Activated CD8-positive, alpha-beta memory T cell treated with anti-CD3 and anti-CD28 coated beads, Interleukin-2, amount 10 ng/mL, durations not matched to agents 7 days and 5 days (primary cell): ENCODE measurements around the gene STMN3. TPM values are rescaled to one million over a fixed set of nuclear protein-coding genes. Genes with fewer than 3 reads are reported as not detected.

Experiments
- ATAC-seq: fragments of 150-1000 bp; cut with Tn5 transposase; one replicate; pipeline ENCODE4 v1.10.0; 2021; ENCODE audit warnings: moderate library complexity
- CTCF ChIA-PET: fragments of 350-600 bp; sonication (Branson Sonifier 250); formaldehyde crosslinking; loops from one replicate; lab custom pipeline; 2021; ENCODE audit warnings: antibody characterized with exemption; lab: Charles Lee
- DNase-seq: peaks from one replicate; pipeline ENCODE4 v3.0.0-alpha.2; 2020
- H3K27ac Mint-ChIP-seq: one replicate; pipeline ENCODE4 v1.8.0; 2021; ENCODE audit warnings: mild to moderate bottlenecking, mixed read lengths
- H3K27me3 Mint-ChIP-seq: one replicate; pipeline ENCODE4 v1.8.0; 2021; ENCODE audit warnings: mixed read lengths
- H3K36me3 Mint-ChIP-seq: one replicate; pipeline ENCODE4 v1.8.0; 2021; ENCODE audit warnings: mild to moderate bottlenecking, mixed read lengths
- H3K4me1 Mint-ChIP-seq: one replicate; pipeline ENCODE4 v1.8.0; 2021; ENCODE audit warnings: mixed read lengths
- H3K4me3 Mint-ChIP-seq: one replicate; pipeline ENCODE4 v1.8.0; 2021; ENCODE audit warnings: mild to moderate bottlenecking, moderate library complexity, mixed read lengths
- H3K9me3 Mint-ChIP-seq: one replicate; pipeline ENCODE4 v1.8.0; 2022; ENCODE audit warnings: low read depth, mixed read lengths
- total RNA-seq, 2 experiments: library from RNA; stranded (reverse); gene quantifications; one replicate each; pipeline ENCODE4 v1.2.3, GENCODE V29; 2021

STMN3 gene
- total RNA-seq, 2 experiments from 2014 or later = 8.0 to 15.9 TPM

DNA sequence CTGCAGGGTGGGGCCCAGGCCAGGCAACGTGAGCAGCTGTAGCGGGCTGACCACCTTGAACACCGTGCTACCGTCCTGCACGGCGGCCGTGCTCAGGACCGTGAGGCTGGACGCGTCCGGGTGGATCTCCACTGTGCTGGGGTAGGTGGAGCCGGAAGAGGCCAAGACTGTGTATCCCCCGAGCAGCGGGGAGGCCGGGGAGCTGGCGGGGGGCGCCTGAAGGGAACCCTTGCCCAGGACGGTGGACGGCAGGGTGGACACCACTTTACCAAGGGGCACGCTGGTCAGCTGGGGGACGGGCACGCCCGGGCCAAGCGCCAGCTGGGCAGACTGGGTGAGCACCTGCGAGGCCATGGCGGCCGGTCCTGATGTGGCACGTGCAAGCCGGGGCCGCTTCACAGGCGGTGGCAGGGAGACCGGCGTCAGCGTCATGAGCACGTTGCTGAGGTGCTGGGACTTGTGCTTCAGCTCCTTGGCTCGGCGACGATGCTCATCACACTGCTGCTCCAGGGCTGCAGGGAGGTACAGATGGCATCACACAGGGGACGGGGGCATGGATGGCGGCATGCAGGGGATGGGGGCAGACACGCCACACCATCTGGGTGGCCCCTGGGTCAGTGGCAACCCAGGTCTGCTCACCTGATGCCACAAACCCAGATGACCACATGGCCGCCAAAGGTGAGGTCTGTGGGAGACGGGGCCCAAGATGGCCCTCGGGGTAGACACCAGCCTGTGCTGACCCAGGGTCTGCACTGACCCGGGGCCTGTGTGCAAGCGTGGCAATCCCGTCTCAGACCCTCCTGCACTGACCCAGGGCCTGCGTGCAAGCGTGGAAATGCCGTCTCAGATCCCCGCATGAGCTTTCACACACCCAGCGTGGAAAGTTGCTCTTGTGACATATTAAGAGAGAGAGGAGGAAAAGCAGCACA lies 62.7 kb downstream of the STMN3 start:
- DNase-seq = no peak
- CTCF ChIA-PET = no interaction called here
- Mint-ChIP-seq H3K4me1 (no peaks in the 10 kb centered on the region), H3K9me3 (no peaks in the 10 kb centered on the region), H3K4me3 (no peak overlapping the region), H3K36me3 (peaks cover 24% of the 10 kb centered on the region), H3K27ac (no peak overlapping the region), H3K27me3 (no peaks in the 10 kb centered on the region)
- no peak for ATAC-seq

Other genes starting within 250 kb of the STMN3 start
- gene KCNQ2, start 180.8 kb downstream of the STMN3 start, total RNA-seq = under 1 TPM in 1 of 2 experiments, not detected in 1; 0.05 TPM
- under 1 TPM in 1 of 2 experiments, not detected in 1; 0.84 TPM for gene EEF1A2, start 154.3 kb downstream of the STMN3 start, total RNA-seq
- gene PPDPF, start 132.7 kb downstream of the STMN3 start, total RNA-seq = 100 to 1,000 TPM; 138 to 237 TPM
- under 1 TPM; 0.21 to 0.53 TPM for gene PTK6, start 116.0 kb downstream of the STMN3 start, total RNA-seq
- gene SRMS, start 105.7 kb downstream of the STMN3 start, total RNA-seq = not detected
- under 1 TPM; 0.14 to 0.35 TPM for gene FNDC11, start 99.3 kb downstream of the STMN3 start, total RNA-seq
- gene HELZ2, start 79.2 kb downstream of the STMN3 start, total RNA-seq = 100 to 1,000 TPM; 139 to 285 TPM
- 10 to 100 TPM; 16.3 to 19.3 TPM for gene GMEB2, start 26.3 kb downstream of the STMN3 start, total RNA-seq
- 10 to 100 TPM; 50.0 to 53.6 TPM for gene RTEL1, start 4.9 kb upstream of the STMN3 start, total RNA-seq
- gene TNFRSF6B, start 43.2 kb upstream of the STMN3 start, total RNA-seq = not detected
- gene ARFRP1, start 54.6 kb upstream of the STMN3 start, total RNA-seq = 10 to 100 TPM; 62.6 to 62.7 TPM
- 10 to 100 TPM; 38.8 to 54.6 TPM for gene ZGPAT, start 54.6 kb upstream of the STMN3 start, total RNA-seq
- gene LIME1, start 83.2 kb upstream of the STMN3 start, total RNA-seq = 100 to 1,000 TPM in 1 of 2 experiments, 10 to 100 TPM in 1; 49.2 to 138 TPM
- 100 to 1,000 TPM in 1 of 2 experiments, 10 to 100 TPM in 1; 69.9 to 111 TPM for gene SLC2A4RG, start 86.4 kb upstream of the STMN3 start, total RNA-seq
- gene ZBTB46, start 177.8 kb upstream of the STMN3 start, total RNA-seq = under 1 TPM; 0.15 to 0.84 TPM
- not detected for gene ABHD16B, start 208.1 kb upstream of the STMN3 start, total RNA-seq
- gene TPD52L2, start 211.8 kb upstream of the STMN3 start, total RNA-seq = 10 to 100 TPM; 33.5 to 46.2 TPM
- 10 to 100 TPM; 44.4 to 51.9 TPM for gene DNAJC5, start 241.7 kb upstream of the STMN3 start, total RNA-seq